Measurements from ENCODE around the gene KIAA0930.
A peak's percentile ranks its signal among the peaks of the same experiment; 100 is the strongest.
"Not testable (repeated sequence)": the region's sequence is repeated elsewhere in the genome, so short reads cannot be mapped to it uniquely, and the experiment has no call there.

KIAA0930 gene

GRCh38 chr22:45262931-45263462 lies 22.3 kb upstream of the KIAA0930 start:
- no peak for DNase-seq (ENCODE audit: low spot score)

- DNase-seq (ENCODE audit: low spot score) = no peak
Measured at GRCh38 chr22:45262195-45262930, 21.7 kb upstream of the KIAA0930 start.

GRCh38 chr22:45261407-45262088 lies 20.9 kb upstream of the KIAA0930 start:
- DNase-seq (ENCODE audit: low spot score) = no peak

- DNase-seq (ENCODE audit: low spot score) = not testable (repeated sequence)
Measured at GRCh38 chr22:45260395-45260759, 19.7 kb upstream of the KIAA0930 start.

- no peak for DNase-seq (ENCODE audit: low spot score)
Measured at GRCh38 chr22:45259754-45260394, 19.2 kb upstream of the KIAA0930 start.

- not testable (repeated sequence) for DNase-seq (ENCODE audit: low spot score)
Measured at GRCh38 chr22:45257941-45258340, 17.2 kb upstream of the KIAA0930 start.

GRCh38 chr22:45254789-45255278 lies 14.1 kb upstream of the KIAA0930 start:
- DNase-seq (ENCODE audit: low spot score) = no peak

GRCh38 chr22:45254388-45254787 lies 13.7 kb upstream of the KIAA0930 start:
- no peak for DNase-seq (ENCODE audit: low spot score)

GRCh38 chr22:45253039-45253641 lies 12.4 kb upstream of the KIAA0930 start:
- no peak for DNase-seq (ENCODE audit: low spot score)

- DNase-seq (ENCODE audit: low spot score) = no peak
Measured at GRCh38 chr22:45251825-45252224, 11.1 kb upstream of the KIAA0930 start.

- DNase-seq (ENCODE audit: low spot score) = no peak
Measured at GRCh38 chr22:45248832-45249561, 8.3 kb upstream of the KIAA0930 start.

GRCh38 chr22:45246060-45246985 lies 5.6 kb upstream of the KIAA0930 start:
- no peak for DNase-seq (ENCODE audit: low spot score)

- no peak for DNase-seq (ENCODE audit: low spot score)
Measured at GRCh38 chr22:45244916-45245315, 4.2 kb upstream of the KIAA0930 start.

- peak; percentile 83 for DNase-seq (ENCODE audit: low spot score)
Measured at GRCh38 chr22:45242778-45243191, 2.1 kb upstream of the KIAA0930 start.

- no peak for DNase-seq (ENCODE audit: low spot score)
Measured at GRCh38 chr22:45240104-45240809, 437 bp downstream of the KIAA0930 start.

- DNase-seq (ENCODE audit: low spot score) = no peak
Measured at GRCh38 chr22:45239681-45240051, 1.0 kb downstream of the KIAA0930 start.

- DNase-seq (ENCODE audit: low spot score) = no peak
Measured at GRCh38 chr22:45238957-45239680, 1.6 kb downstream of the KIAA0930 start.

- DNase-seq (ENCODE audit: low spot score) = no peak
Measured at GRCh38 chr22:45238076-45238956, 2.4 kb downstream of the KIAA0930 start.
